ENCODE measurements around the gene PDE4DIP.
"Not testable (repeated sequence)": the region's sequence is repeated elsewhere in the genome, so short reads cannot be mapped to it uniquely, and the experiment has no call there.

Gene PDE4DIP

DNA sequence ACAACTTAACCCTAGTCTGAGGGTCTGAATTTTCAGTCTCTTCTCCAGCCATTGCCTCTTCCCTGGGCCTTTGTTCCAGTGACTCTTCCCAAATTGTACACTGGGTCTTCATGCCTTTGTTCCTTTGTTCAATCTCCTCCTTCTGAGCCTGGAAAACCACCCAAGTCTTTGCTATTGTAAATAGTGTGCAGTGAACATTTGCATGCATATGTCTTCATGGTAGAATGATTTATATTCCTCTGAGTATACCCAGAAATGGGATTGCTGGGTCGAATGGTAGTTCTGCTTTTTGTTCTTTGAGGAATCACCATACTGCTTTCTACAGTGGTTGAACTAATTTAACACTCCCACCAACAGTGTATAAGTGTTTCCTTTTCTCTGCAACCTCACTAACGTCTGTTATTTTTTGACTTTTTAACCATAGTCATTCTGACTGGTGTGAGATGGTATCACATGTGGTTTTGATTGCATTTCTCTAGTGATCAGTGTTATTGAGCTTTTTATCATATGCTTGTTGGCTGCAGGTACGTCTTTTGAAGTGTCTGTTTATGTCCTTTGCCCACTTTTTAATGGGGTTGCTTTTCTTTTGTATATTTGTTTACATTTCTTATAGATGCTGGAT is 91.3 kb downstream of the PDE4DIP start:
- not testable (repeated sequence) for H3K27me3 ChIP-seq (ENCODE audit: insufficient read depth, insufficient read length); H3K9me3 ChIP-seq (ENCODE audit: insufficient read depth, low read length); H3K9ac ChIP-seq (ENCODE audit: insufficient read length, low read depth); H3K4me3 ChIP-seq (ENCODE audit: insufficient read length, low read depth); H3K4me1 ChIP-seq (ENCODE audit: insufficient read depth, insufficient read length); H3K36me3 ChIP-seq (ENCODE audit: insufficient read depth, insufficient read length, low read length); DNase-seq (ENCODE audit: low read depth, low spot score)

DNA sequence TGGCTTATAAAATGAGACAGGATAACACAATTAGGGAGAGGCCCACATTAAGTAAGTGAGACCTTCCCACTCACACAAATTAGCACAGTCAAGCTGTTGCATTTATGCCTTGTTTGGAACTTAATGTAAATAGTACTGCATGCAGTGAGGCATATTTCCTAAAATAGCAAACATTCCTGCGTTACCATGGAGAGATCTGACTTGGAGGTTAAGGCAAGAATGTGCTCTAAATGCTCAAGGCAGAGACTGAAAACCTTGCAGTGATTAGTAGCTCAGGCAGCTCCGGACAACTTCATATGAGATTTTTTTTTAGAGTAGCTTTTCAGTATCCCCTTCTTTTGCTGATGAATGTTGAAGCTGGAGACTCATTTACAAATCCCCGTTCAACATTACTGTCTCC is 98.7 kb downstream of the PDE4DIP start:
- H3K9ac ChIP-seq (ENCODE audit: insufficient read length, low read depth); H3K4me1 ChIP-seq (ENCODE audit: insufficient read depth, insufficient read length); H3K4me3 ChIP-seq (ENCODE audit: insufficient read length, low read depth); H3K27me3 ChIP-seq (ENCODE audit: insufficient read depth, insufficient read length); DNase-seq (ENCODE audit: low read depth, low spot score); H3K36me3 ChIP-seq (ENCODE audit: insufficient read depth, insufficient read length, low read length); H3K9me3 ChIP-seq (ENCODE audit: insufficient read depth, low read length): not testable (repeated sequence)

DNA sequence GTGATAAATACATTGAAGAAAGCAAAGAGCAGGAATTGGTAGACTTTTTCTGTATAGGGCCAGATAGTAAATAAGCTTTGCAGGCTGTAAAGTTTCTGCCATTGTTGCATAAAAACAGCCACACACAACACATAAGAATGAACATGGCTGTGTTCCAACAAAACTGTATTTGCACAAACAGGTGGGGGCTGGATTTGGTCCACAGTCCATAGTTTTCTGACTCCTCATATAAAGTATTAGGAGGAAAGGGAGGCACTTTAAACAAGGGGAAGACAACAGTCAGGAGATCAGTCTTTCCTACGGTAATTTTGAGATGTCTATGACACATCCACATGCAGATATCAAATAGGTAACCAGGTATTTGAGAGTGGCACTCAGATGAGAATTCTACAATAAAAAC is 100.9 kb downstream of the PDE4DIP start:
- H3K4me3 ChIP-seq (ENCODE audit: insufficient read length, low read depth); H3K9ac ChIP-seq (ENCODE audit: insufficient read length, low read depth); H3K27me3 ChIP-seq (ENCODE audit: insufficient read depth, insufficient read length); H3K9me3 ChIP-seq (ENCODE audit: insufficient read depth, low read length); H3K4me1 ChIP-seq (ENCODE audit: insufficient read depth, insufficient read length); DNase-seq (ENCODE audit: low read depth, low spot score); H3K36me3 ChIP-seq (ENCODE audit: insufficient read depth, insufficient read length, low read length): not testable (repeated sequence)

GRCh38 chr1:148948768-148949167 is 104.5 kb downstream of the PDE4DIP start:
- DNase-seq (ENCODE audit: low read depth, low spot score); H3K9ac ChIP-seq (ENCODE audit: insufficient read length, low read depth); H3K9me3 ChIP-seq (ENCODE audit: insufficient read depth, low read length); H3K36me3 ChIP-seq (ENCODE audit: insufficient read depth, insufficient read length, low read length); H3K4me3 ChIP-seq (ENCODE audit: insufficient read length, low read depth); H3K27me3 ChIP-seq (ENCODE audit: insufficient read depth, insufficient read length); H3K4me1 ChIP-seq (ENCODE audit: insufficient read depth, insufficient read length): not testable (repeated sequence)

GRCh38 chr1:148951336-148952227 is 107.4 kb downstream of the PDE4DIP start:
- TF ChIP-seq YY1 (IDR thresholded peaks at IDR 0.05; ENCODE audit: insufficient read depth, insufficient read length): peak; percentile 53
- H3K27me3 ChIP-seq (ENCODE audit: insufficient read depth, insufficient read length); H3K36me3 ChIP-seq (ENCODE audit: insufficient read depth, insufficient read length, low read length); H3K4me1 ChIP-seq (ENCODE audit: insufficient read depth, insufficient read length); H3K9me3 ChIP-seq (ENCODE audit: insufficient read depth, low read length): not testable (repeated sequence)
- peak; percentile 84 for DNase-seq (ENCODE audit: low read depth, low spot score)
- H3K4me3 ChIP-seq (ENCODE audit: insufficient read length, low read depth): peak overlapping the region; percentile 45
- H3K9ac ChIP-seq (ENCODE audit: insufficient read length, low read depth): peak overlapping the region; percentile 56

DNA sequence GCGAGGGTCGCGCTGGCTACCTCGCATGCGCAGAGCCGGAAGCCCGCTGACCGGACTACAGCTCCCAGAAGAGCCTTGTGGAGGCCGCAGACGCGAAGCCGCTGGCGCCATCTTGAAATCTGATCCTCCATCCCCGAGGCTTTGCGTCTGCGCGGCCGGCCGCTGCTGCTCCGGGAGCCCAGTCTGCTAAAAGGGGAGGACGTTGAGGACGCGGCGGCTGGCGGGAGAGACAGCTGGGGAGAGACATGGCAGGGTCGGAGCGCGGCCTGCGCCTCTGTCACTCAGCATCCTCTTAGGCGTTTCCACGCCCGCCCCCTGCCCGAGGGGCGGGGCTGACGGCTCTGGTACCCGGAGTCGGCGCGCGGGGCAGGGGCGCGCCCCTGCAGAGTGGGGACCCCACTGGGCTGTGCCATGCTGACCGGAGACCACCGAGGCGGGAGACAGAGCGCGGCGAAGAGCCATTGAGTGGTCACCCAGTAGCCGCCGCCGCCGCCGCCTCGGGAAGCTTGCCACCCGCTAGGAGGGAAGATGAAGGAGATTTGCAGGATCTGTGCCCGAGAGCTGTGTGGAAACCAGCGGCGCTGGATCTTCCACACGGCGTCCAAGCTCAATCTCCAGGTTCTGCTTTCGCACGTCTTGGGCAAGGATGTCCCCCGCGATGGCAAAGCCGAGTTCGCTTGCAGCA is 108.2 kb downstream of the PDE4DIP start:
- H3K4me3 ChIP-seq (ENCODE audit: insufficient read length, low read depth): peak overlapping the region; percentile 50
- peak; percentile 56 for TF ChIP-seq YY1 (IDR thresholded peaks at IDR 0.05; ENCODE audit: insufficient read depth, insufficient read length)
- H3K27me3 ChIP-seq (ENCODE audit: insufficient read depth, insufficient read length); DNase-seq (ENCODE audit: low read depth, low spot score); H3K4me1 ChIP-seq (ENCODE audit: insufficient read depth, insufficient read length); H3K9me3 ChIP-seq (ENCODE audit: insufficient read depth, low read length); H3K36me3 ChIP-seq (ENCODE audit: insufficient read depth, insufficient read length, low read length): not testable (repeated sequence)
- H3K9ac ChIP-seq (ENCODE audit: insufficient read length, low read depth): peak overlapping the region; percentile 70

- H3K36me3 ChIP-seq (ENCODE audit: insufficient read depth, insufficient read length, low read length); H3K9me3 ChIP-seq (ENCODE audit: insufficient read depth, low read length); H3K4me1 ChIP-seq (ENCODE audit: insufficient read depth, insufficient read length); H3K27me3 ChIP-seq (ENCODE audit: insufficient read depth, insufficient read length); DNase-seq (ENCODE audit: low read depth, low spot score): not testable (repeated sequence)
- peak overlapping the region; percentile 50 for H3K4me3 ChIP-seq (ENCODE audit: insufficient read length, low read depth)
- peak overlapping the region; percentile 70 for H3K9ac ChIP-seq (ENCODE audit: insufficient read length, low read depth)
These were observed 108.8 kb downstream of the PDE4DIP start for GRCh38 chr1:148952938-148953616.

DNA sequence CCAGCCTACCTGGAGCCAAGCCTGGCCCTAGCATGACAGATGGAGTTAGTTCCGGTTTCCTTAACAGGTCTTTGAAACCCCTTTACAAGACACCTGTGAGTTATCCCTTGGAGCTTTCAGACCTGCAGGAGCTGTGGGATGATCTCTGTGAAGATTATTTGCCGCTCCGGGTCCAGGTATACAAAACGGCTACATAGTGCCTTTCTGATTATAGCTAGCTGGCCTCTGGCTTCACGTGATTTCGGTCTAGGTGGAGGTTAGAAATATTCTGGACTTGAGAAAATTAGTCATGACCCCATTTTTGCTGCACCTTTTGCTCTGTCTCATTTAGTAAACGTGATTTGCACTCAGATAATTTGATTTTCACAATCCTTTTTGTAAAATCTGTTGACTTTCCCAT is 109.5 kb downstream of the PDE4DIP start:
- DNase-seq (ENCODE audit: low read depth, low spot score); H3K27me3 ChIP-seq (ENCODE audit: insufficient read depth, insufficient read length); H3K36me3 ChIP-seq (ENCODE audit: insufficient read depth, insufficient read length, low read length); H3K4me1 ChIP-seq (ENCODE audit: insufficient read depth, insufficient read length); H3K9me3 ChIP-seq (ENCODE audit: insufficient read depth, low read length): not testable (repeated sequence)
- H3K9ac ChIP-seq (ENCODE audit: insufficient read length, low read depth): peak overlapping the region; percentile 56
- H3K4me3 ChIP-seq (ENCODE audit: insufficient read length, low read depth): peak overlapping the region; percentile 18

DNA sequence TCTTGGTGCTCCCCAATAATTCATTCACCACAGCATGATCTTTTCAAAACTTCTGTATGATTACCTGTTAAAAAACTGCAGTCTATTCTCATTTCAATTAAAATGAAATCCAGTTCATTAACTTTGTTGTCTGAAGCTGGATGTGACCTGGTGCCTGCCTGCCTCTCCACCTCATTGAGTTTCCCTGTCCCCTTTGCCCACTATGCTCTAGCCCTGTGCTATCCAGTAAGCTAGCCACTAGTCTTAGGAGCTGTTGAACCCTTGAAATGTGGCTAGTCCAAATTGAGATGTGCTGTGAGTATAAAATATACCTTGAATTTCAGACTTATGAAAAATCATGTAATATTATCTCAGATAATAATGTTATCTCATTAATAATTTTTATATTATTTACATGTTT is 114.1 kb downstream of the PDE4DIP start:
- not testable (repeated sequence) for H3K4me1 ChIP-seq (ENCODE audit: insufficient read depth, insufficient read length); H3K4me3 ChIP-seq (ENCODE audit: insufficient read length, low read depth); H3K27me3 ChIP-seq (ENCODE audit: insufficient read depth, insufficient read length); H3K9me3 ChIP-seq (ENCODE audit: insufficient read depth, low read length); H3K9ac ChIP-seq (ENCODE audit: insufficient read length, low read depth); H3K36me3 ChIP-seq (ENCODE audit: insufficient read depth, insufficient read length, low read length); DNase-seq (ENCODE audit: low read depth, low spot score)

- DNase-seq (ENCODE audit: low read depth, low spot score): not testable (repeated sequence)
These were observed 116.2 kb downstream of the PDE4DIP start for GRCh38 chr1:148960212-148961000.

More at GRCh38 chr1:148960212-148961000, 116.2 kb downstream of the PDE4DIP start:
- H3K4me3 ChIP-seq (ENCODE audit: insufficient read length, low read depth); H3K36me3 ChIP-seq (ENCODE audit: insufficient read depth, insufficient read length, low read length); H3K9ac ChIP-seq (ENCODE audit: insufficient read length, low read depth); H3K9me3 ChIP-seq (ENCODE audit: insufficient read depth, low read length); H3K4me1 ChIP-seq (ENCODE audit: insufficient read depth, insufficient read length); H3K27me3 ChIP-seq (ENCODE audit: insufficient read depth, insufficient read length): not testable (repeated sequence)

All from NT2/D1 (cell line).